ENCODE results near the gene OLFML1.

OLFML1 gene

DNA sequence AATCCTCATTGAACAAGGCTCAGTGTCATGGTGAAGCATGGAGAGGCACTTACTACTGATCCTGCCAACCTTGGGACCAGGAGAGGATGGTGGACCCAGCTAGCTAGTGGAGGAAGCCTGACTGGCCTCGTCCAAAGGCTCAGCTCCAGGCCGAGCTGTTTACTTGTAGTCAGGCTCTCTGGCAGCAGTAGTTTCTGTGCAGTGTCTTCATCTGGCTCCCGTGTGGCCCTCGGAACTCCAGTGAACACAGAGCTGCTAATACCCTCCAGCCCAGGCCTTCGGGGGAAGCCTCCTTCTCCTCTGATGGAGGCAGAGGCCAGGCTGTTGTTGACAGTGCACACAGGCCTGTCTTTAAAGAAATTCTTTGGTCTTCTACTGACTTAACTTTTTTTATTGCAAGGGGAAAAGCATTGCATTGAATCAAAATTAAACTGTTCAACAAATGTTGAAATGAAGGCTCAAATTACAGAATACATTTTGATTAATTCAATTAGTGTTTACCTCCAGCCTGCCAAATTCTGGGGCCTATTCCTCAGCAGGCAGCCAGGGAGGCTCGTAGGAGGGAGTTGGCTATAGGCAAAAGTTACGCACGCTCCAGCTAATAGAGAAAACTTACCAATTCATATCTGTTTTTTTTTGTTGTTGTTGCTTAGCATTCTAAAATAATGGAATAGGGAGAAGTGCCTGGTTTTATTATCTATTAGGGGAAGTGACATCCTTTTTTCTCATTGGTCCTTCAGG, 47.3 kb downstream of the OLFML1 start:
- DNase-seq (ENCODE audit: low spot score) = no peak

DNA sequence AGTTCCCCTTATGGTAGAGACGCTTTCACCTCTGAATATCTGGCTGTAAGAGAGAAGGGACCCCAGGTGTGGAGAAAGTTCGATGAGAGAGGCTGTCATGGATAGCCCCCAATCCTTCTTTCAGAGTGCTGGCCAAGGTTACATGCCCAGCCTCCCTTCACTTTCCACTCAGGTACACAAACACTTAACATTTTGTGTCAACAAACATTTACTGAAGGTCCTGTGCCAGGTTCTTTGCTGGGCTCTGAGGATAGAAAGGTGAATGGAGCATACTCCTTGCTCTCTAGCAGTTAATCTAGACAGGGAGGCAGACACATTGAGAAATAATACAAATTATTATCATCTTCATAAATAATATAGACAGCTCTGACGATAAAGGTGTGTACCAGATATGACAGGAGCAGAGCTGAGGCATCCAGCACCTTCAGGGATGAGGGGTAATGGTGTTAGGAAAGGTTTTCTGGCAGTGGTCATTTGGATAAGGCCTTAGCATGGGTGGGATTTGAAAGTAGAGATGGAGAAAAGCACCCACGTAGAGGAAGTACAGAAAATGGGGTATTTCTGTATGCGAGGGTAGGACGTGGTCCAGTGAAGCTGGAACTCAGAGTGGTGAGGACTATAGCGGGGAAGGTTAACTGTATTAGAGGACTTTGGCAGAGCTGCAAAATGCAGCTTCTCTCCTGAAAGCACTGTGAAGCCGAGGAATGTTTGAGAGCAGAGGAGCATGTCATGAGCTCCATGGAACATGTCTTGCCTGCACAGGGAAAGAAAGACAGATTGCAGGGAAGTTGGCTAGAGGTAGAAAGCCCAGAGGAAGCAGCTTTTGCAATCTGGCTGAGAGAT, 48.1 kb downstream of the OLFML1 start:
- no peak for DNase-seq (ENCODE audit: low spot score)

DNA sequence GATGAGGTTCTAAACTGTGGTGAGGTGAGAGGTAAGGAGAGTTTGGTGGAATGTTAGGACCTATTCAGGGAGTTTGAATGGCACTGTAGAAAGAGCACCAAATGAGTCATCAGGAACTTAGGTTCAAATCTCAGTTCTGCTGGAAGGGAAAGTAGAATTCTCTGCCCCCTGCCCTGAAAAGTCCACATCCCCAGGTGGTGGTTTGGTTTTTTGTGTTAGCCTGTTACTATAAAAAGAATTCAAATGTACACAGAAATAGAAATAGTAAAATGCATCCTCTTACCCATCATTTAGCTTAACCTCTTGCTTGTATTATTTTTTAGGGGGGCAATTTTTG, 48.7 kb downstream of the OLFML1 start:
- DNase-seq (ENCODE audit: low spot score) = no peak

DNA sequence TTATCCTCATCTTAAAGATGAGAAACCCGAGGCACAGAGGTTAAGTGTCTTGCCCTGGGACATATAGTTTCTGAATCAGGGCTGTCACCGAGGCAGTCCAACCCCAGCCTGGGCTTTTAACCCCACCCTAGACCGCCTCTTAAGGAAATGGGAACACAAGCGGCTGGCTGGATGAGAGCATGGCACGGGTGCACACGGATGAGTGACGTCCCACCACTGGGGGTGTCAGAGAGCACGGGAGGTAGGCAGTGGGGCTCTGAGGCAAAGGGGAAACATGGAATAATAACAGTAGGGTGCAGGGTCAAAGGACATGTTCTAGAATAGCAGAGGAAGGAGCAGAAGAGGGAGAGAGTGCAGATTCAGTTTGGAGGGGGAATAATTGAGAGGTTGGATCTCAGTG, 50.8 kb downstream of the OLFML1 start:
- no peak for DNase-seq (ENCODE audit: low spot score)

DNA sequence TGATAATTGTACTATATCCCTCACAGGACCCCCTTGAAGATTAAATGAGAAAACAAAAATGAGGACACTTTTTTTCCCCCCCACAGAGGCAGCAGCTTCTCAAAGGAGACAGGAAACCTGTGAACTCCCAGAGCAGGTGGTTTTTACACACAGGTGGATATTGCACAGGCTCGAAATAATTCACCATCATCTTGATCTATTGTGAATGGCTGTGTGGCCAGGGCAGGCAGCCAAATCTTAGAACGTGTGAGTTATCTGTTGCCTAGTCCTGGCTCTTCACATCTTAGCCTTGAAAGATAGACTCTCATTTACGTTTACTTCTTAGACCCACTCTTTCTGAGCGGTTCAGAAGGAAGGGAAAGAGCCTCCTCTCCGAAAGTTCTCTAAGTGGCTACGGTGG, 52.0 kb downstream of the OLFML1 start:
- no peak for DNase-seq (ENCODE audit: low spot score)

DNA sequence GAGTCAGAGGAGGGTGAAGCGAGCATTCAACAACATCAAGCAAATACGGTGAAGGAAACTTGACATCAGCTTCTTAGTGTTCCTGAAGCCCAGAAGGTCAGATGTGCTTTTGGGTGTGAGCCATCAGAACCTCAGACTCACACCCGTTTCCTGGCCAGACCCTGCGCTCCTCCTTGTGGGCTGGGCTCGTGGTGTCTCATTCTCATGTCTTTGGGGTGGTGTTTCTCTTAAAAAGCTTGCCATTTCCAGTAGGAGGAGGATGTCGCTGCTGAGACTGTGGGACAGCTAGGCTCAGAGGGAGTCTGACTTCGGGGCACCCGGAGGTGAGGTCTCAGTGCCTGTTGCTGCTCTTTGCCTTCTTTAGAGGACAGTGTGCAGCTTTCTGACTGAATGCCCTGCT, 52.7 kb downstream of the OLFML1 start:
- no peak for DNase-seq (ENCODE audit: low spot score)

DNA sequence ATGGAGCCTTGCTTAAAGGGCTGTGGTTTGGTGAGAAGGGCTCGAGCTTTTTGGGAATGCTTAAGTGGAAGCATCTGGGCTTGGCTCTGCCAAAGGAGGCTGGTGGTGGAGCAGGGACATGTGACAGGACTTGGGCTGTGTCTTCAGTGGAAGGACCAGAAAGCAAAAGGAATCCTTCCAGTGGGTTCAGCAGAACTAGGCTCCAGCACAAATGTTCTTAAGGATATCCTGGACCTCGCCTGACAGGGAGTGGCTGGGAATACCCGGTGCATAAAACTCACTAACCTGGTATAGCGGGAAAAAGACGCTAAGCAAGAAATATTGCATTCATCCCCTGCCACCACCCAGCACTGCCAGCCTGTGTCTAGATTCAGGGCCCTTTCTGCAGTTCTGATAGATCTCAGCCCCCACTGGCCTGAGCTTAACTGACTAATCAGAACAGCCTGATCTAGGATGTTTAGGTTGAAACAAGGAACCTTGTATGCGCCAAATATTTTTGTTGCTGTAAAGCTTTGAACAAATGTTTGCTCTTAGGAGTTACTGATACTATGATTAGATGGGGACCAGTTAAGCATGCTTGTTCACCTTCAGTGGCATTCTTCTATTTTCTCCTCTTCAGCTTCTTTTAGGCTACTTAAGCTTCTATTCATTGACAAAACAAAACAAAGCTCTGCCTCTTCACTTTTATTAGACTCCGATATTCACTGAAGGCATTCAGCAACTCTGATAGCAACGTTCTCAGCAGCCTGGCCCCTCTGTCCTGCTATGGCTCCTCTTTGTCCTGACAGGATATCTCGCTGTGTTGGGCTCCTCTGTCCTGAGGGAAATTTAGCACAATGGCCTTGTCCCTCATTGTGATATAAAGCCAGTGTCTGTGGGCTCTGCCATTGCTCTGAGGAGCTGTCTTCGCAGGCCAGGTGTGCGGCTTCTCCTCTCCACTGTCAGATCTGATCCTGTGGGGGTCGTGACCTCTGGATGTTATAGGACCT, 53.5 kb downstream of the OLFML1 start:
- DNase-seq (ENCODE audit: low spot score) = no peak

DNA sequence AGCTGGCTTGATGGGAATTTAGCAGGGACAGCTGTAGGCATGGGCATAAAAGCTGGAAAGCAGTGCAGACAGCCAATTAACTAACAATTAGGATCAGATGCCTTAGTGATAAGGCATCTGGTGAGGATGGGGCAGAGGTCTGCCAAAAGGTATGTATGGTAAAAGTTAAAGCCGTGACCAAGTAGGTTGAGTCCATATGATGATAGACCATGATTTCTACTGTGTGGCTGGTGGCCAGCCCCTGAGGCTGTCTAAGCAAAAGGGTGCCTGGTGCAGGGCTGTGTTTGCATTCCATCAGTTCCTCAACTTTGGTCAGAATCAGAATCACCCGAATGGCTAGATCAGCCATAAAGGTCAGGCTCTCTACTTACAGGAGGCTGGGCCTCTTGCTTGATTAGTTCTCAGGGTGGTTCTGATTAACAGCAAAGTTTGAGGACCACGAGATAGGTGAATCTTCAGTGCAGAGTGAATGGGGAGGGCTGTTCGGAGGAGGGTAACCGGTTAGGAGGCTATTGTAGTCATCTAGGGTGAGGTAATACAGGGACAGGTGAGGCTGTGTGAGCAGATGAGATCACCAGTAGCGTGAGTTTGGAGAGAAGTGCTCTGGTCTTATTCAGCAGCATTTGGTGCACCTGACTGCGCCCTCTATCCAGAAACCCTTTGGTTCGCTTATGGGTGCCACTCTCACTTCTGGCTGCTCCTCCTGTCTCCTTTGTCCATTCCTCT, 55.7 kb downstream of the OLFML1 start:
- DNase-seq (ENCODE audit: low spot score) = no peak

DNA sequence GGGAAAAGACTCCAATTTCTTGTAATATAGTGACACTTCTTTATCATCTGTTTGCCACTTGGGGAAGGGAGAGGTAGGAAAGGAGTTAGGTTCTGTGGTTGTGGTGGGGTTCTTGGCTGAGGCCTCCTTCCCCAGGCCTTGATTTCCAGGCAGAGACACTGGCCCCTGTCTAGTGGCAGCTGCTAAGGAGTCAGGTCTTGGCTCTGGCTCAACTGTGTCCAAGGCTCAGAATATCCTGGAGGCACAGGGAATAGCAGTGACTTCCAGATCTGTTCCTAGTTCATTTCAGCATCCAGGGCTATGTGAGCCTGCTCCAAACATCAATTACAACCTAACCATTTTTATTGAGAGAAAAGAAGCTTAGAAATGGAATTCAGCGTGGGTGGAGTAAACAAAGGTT, 58.0 kb downstream of the OLFML1 start:
- DNase-seq (ENCODE audit: low spot score) = no peak

DNA sequence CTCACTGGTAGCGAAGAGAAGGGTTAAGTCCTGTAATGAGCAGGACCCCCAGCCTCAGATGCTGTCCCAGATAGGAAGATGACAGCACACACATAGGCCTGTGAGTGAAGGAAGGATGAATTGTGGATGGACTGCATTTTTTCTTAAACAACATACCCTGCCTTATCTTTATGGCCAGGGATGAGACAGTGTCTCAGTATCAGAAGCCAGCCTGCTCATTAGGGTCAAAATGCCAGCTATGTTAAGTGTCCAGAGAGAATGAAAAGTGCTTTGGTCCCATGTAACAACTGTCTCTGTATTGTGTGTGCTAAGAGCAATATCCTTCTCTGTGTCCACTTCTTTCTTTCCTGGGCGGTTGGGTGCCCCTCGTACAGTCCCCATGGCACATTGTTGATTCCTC, 58.7 kb downstream of the OLFML1 start:
- DNase-seq (ENCODE audit: low spot score) = no peak

DNA sequence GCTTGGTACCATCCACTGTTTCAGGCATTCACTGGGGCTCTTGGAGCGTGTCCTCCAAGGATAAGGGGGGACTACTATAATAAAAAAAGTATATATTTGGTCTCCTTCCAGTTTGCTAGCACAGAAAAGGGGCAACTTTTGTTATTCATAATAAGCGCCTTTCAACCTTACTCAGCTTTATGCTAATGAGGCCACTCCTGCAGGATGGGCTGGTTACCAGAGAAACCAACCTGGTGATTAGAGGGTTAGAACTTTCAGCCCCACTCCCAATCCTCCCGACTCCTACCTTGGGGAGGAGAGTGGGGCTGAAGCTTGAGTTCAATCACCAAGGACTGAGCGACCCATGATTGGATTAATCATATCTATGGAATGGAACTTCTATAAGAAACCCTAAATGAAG, 60.3 kb downstream of the OLFML1 start:
- no peak for DNase-seq (ENCODE audit: low spot score)

DNA sequence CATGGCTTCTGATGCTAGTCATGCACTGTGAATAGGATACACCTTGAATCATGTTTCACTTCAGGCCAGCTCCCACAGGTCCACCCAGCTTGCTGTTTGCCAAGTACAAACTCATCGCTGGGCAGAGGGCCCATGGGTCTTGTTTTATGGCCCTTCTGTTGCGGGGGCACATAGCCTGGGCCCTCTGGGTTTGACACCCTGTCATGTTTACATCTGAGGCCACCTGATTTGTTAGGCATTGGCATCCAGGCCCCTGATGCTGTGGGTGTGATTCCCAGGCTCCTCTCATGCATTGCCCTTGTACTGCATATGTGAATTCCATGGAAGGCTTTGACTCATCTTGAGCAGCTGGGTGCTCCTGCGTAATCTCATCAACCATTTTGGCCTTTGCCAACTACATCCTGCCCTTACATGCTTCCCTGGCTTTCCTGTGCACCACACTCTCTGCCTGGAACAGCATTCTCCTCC, 61.1 kb downstream of the OLFML1 start:
- DNase-seq (ENCODE audit: low spot score) = no peak

DNA sequence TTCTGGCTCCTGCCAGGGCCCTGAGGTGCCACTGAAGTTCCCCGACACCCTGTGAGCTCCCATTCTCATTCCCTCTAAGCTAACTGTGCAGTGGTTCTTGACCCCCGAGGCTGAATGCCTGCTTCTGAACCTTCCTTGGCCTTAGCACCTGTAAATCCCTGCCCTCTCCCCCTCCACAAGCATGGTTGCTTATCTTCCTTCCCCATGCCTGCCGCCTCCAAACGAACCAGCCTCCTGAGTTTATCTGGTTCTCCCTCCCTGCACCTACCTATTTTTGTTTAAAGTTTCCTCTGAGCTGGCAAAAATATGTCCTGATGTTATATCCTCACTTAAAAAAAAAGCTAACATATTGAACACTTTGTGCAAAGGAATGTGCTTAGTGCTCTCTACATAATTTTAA, 62.4 kb downstream of the OLFML1 start:
- no peak for DNase-seq (ENCODE audit: low spot score)

DNA sequence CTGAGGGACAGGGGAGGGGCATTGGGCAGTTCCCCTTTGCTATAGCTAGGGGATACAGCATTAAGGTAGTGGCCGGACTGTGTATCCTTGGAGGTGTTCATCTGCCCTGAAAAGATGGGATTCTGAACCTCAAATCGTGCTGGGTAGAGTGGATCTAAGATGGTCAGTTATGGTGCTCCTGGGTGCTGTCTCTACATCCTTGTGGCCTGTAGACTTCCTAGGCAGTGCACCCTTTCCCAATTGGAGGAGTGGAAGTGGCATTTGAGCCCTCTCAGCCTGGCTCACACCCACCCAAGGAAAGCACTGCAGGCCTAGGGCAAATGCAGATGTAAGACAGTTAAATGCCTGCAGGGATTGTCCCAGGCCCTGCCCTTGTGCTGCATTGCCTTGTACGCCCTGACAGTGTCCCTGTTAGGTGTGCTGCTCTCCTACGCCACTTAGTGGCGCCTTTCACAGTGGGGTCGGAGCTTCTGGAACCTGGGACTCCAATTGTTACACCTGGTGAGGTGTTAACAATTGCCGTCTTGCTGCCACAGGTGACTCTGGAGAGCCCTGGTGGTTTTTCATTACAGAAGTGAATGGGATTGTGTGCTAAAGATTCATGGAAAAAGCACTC, 63.5 kb downstream of the OLFML1 start:
- DNase-seq (ENCODE audit: low spot score) = no peak

DNA sequence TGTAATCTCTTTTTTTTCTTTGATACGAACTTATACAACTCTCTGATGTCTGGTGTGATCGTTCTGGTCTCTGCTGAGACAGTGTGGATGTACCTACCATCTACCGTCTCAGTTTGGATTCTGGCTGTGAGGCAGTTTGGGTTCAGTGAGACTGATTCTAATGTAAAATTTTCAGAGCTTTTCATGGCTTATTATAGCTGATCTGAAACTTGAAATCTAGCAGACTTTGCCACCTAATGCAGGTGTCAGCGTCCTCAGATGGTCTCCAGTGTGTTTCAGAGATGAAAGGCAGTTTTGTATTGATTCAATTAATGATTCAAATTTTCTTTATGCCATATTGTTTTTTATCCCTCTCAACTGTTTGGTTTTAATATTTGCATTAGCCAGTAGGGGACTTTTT, 64.4 kb downstream of the OLFML1 start:
- DNase-seq (ENCODE audit: low spot score) = no peak

DNA sequence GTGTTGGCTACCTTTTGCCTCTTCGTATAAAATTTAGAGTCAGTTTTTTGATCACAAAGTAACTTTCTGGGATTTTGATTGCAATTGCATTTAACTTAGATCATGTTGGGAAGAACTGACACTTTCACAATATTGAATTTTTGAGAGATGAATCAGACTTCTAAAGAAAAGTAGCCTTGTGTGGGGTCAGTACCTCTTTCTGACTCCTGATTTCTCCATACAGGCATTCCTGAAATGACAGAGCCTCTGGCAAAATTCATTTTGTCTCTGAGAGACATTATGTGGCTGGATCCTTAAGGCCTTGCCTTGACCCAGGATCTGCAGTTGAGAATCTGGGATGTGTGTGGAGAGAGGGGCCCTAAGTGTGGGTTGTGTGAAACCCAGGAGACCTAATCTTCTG, 66.3 kb downstream of the OLFML1 start:
- DNase-seq (ENCODE audit: low spot score) = no peak

DNA sequence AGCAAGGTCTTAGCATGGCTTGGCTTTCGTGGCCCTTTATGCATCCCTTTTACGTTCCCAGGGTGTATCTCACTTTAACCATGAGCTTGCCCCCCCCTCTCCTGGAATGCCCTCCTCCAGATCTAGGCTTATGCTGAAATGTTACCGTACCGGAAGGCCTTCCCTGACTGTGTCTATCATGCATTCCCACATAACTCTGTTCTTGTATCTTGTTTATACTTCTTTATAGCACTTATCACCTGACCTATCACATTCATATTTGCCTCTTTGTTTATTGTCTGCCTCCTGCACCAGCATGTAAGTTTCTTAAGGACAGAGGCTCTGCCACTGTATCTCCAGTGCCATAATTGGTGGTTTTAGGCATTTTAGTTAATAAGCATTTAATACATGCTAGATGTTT, 67.4 kb downstream of the OLFML1 start:
- no peak for DNase-seq (ENCODE audit: low spot score)

DNA sequence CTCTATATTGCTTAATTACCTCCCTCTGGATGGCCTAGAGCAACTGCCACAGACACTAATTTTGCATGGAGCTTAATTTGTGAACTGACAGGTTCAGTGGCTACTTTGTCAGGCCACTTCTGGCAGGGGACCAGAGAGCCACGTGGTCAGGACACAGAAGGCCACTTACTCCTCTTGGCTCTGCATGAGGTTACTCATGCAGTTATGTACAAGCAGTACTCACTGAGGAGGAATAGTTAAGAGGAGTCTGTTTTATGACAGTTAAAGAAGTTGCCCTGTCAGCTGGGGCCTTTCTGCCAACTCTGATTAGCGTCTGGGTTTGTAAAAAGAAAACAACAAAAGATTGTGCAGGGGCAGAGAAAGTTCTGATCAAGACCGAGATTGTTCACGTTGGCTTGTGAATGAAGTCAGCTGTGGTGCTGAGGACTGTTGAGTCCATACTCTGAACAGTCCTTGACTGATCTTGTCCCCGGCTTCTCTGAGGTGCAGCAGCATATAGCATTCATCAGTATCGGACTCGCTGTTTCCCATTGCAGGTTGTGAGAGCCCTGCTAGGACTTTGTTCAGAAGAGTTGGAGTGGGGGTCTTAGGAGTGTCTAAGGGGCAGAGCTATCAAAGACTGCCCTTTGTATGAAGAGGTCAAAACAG, 69.9 kb downstream of the OLFML1 start:
- no peak for DNase-seq (ENCODE audit: low spot score)

DNA sequence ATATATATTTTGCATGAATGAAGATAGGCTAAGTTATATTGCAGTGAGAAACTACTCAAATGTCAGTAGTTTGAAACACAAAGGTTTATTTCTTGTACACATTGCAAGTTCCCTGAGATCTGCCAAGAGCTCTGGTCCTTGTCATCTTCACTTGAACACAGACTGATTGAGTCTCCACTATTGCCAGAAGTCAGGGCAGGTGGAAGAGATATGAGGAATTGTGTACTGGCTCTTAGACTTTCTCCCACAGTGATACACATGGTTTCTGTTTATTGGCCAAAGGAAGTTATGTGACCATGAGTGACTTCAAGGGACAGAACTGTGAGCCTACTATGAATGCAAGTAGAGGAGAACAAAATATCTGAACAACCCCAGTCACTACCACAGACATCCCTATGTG, 72.7 kb downstream of the OLFML1 start:
- DNase-seq (ENCODE audit: low spot score) = no peak

DNA sequence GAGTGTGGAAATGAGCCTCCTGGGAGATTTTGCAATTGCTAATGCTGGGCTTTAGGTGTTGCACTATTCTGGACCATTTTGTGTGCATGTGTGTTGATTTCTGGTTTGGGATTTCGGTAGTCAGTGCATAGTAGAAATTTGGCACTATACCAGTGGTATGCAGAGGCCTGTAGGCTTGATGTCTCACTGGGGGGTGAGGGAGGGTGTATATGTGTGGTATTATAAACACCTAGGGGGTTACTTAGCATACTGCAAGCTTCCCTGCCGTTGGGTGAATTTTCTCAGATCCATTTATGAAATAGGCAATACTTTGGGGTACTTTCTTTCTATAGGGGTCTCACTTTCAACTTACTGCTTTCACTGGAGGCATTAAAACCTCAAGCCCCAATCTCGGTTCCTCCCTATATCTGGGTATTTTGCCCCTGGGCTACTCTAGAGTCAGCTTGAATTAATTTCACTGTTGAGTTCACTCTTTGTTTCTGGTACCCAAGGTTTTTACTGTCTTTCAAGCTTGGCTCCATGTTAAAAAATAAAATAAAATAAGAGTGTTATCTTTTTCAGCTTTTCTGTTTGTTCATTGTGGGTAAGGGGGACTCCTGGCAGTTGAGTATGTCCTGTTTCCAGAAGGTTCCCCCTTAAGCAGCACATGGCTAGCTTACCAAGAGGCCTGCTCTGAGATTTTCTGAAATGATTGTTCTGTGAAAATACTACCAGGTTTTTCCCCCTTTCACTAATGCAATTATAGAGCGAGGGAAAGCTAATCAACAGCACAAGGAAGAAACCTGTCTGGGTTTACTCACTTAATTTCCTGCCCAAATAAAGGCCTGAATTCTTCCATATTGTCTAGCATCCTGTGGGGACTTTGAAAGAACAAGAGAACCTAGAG, 74.3 kb downstream of the OLFML1 start:
- no peak for DNase-seq (ENCODE audit: low spot score)
